NT2/D1 (cell line): Measurements from ENCODE around the gene MAD1L1.

Experiments used
- SUZ12 ChIP-seq: IDR thresholded peaks from 2 replicates; pipeline ENCODE4 v1.6.1; 2011; ENCODE audit not compliant: insufficient read length, insufficient read depth; ENCODE audit errors: extremely low read depth
- YY1 ChIP-seq: IDR thresholded peaks from 2 replicates; pipeline ENCODE4 v1.6.1; 2011; ENCODE audit not compliant: insufficient read length, insufficient read depth
- ZNF274 ChIP-seq: IDR thresholded peaks from 2 replicates; pipeline ENCODE4 v1.6.1; 2011; ENCODE audit warnings: mild to moderate bottlenecking, low read depth, low read length

- TF ChIP-seq YY1 (no peak), ZNF274 (no peak), SUZ12 (no peak)
These were observed 260.0 kb downstream of the MAD1L1 start for GRCh38 chr7:1972744-1973143.
